Cardiac fibroblast (primary cell): ENCODE results near the gene DDIT4L.
"Not testable (repeated sequence)": the region's sequence is repeated elsewhere in the genome, so short reads cannot be mapped to it uniquely, and the experiment has no call there.

ENCODE experiments used
- DNase-seq, 2 donors: peaks; one replicate each; pipeline versions ENCODE4 v3.0.0 to v3.0.0-alpha.2; 2010; ENCODE audit warnings: low read depth in 2 of 2
- H3K4me3 ChIP-seq, 2 donors: replicated peaks in 1 of 2; 1 replicate in 1 of 2; 2 replicates in 1 of 2; pipeline ENCODE4 v1.5.1; 2011; ENCODE audit warnings: low read depth in 2 of 2, low read length in 2 of 2, mild to moderate bottlenecking in 2 of 2, moderate library complexity in 1 of 2
- TF ChIP-seq, protein P1 (sequence below): IDR thresholded peaks from one replicate; pipeline ENCODE4 v1.5.1; 2011; ENCODE audit warnings: low read depth, mild to moderate bottlenecking, low read length, inconsistent platforms

Gene DDIT4L

DNA sequence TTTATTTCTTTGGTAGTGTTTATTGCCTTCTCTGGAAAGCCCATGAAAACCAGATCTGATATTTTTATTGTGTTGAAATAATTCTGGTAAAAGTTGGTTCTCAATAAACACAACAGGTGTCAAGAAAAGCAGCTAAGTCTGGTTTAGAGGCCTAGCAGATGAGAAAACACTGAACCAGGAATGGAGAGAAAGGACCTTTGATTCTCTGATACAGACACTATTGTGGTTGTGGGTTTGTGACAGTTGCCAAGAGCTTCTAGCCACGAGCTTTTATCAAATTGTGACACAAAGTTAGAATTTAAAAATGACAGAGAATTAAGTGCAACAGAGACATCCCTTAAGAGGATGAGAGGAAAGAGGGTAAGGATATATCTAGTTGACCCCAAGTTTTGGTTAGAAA is 42.6 kb downstream of the DDIT4L start:
- TF ChIP-seq, protein P1, sequence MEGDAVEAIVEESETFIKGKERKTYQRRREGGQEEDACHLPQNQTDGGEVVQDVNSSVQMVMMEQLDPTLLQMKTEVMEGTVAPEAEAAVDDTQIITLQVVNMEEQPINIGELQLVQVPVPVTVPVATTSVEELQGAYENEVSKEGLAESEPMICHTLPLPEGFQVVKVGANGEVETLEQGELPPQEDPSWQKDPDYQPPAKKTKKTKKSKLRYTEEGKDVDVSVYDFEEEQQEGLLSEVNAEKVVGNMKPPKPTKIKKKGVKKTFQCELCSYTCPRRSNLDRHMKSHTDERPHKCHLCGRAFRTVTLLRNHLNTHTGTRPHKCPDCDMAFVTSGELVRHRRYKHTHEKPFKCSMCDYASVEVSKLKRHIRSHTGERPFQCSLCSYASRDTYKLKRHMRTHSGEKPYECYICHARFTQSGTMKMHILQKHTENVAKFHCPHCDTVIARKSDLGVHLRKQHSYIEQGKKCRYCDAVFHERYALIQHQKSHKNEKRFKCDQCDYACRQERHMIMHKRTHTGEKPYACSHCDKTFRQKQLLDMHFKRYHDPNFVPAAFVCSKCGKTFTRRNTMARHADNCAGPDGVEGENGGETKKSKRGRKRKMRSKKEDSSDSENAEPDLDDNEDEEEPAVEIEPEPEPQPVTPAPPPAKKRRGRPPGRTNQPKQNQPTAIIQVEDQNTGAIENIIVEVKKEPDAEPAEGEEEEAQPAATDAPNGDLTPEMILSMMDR, result no peak
- no peak overlapping the region for H3K4me3 ChIP-seq
- no peak for DNase-seq

DNA sequence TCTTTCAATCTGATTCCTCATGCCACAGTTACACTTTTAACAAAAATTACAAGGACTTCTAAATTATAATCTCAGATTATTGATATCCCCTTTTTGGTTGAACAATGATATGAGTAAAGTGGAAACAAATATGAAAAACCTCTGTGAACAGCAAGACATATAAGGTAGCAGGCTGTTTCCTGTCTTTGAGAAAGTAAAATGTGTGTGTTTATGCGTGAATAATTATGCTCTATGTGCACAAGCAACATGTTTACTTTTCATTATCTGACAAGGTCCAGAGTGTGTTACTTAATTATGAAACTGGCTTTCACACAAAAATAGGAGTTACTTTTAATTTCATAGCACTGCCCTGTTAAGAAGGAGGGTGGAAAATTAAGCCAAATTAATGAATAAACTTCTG is 43.1 kb downstream of the DDIT4L start:
- H3K4me3 ChIP-seq, result no peak overlapping the region
- TF ChIP-seq, protein P1, result no peak
- no peak for DNase-seq

DNA sequence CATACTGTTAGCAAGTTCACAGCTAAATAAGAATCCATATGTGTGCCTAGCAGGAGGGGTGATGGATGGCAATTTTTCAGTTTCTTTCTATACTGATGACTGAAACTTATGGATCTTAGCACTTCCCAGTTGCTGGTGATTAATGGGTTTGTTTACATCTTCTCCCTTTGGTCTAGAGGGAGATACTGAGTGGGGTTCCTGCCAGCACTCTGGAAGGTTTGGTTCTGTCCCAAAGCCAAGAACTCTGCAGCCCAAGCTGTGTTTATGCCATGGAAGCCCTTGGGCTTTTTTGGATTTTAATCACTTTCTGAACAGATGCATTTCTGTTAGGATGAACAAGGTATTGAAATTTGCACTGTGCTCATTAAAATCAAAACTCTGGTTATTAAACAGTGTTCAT is 43.5 kb downstream of the DDIT4L start:
- H3K4me3 ChIP-seq, result no peak overlapping the region
- peak in 1 of 2 donors; percentile 23 for DNase-seq
- TF ChIP-seq, protein P1, result no peak

DNA sequence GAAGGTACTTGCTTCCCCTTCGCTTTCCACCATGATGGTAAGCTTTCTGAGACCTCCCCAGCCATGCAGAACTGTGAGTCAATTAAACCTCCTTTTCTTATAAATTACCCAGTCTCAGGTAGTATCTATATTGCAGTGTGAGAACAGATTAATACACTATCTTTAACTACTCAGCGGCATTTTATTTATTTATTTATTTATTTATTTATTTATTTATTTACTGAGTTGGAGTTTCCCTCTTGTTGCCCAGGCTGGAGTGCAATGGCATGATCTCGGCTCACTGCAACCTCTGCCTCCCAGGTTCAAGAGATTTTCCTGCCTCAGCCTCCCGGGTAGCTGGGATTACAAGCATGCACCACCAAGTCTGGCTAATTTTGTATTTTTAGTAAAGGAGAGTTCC is 52.9 kb downstream of the DDIT4L start:
- DNase-seq, H3K4me3 ChIP-seq: not testable (repeated sequence)
